Measurements from ENCODE around the gene GLT1D1. TPM values are rescaled to one million over a fixed set of nuclear protein-coding genes. Genes with fewer than 3 reads are reported as not detected.

GLT1D1 gene
- total RNA-seq, 2 donors from 2014 or later, result not detected

- DNase-seq (no peak), ATAC-seq (no peak)
- Histone ChIP-seq H3K9me3 (no peaks in the 10 kb centered on the region), H3K36me3 (replicated peaks in 1 of 2; ENCODE audit: insufficient read depth in 1 of 2, low read depth in 2 of 2) (no peaks in the 10 kb centered on the region), H3K4me3 (no peak overlapping the region), H3K27me3 (no peaks in the 10 kb centered on the region), H3K4me1 (no peaks in the 10 kb centered on the region), H3K27ac (no peak overlapping the region)
- intact Hi-C loops (cut with DNase I), result no loop called here
- TF ChIP-seq POLR2A (IDR thresholded peaks at IDR 0.05), result no peak
- TF ChIP-seq, protein P1, sequence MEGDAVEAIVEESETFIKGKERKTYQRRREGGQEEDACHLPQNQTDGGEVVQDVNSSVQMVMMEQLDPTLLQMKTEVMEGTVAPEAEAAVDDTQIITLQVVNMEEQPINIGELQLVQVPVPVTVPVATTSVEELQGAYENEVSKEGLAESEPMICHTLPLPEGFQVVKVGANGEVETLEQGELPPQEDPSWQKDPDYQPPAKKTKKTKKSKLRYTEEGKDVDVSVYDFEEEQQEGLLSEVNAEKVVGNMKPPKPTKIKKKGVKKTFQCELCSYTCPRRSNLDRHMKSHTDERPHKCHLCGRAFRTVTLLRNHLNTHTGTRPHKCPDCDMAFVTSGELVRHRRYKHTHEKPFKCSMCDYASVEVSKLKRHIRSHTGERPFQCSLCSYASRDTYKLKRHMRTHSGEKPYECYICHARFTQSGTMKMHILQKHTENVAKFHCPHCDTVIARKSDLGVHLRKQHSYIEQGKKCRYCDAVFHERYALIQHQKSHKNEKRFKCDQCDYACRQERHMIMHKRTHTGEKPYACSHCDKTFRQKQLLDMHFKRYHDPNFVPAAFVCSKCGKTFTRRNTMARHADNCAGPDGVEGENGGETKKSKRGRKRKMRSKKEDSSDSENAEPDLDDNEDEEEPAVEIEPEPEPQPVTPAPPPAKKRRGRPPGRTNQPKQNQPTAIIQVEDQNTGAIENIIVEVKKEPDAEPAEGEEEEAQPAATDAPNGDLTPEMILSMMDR (IDR thresholded peaks at IDR 0.05), result no peak
- WGBS, 2 donors, result 58 to 61% methylated on average over 8 of the region's 8 CpGs
These were observed 108.1 kb downstream of the GLT1D1 start for GRCh38 chr12:128961308-128961902.

DNA sequence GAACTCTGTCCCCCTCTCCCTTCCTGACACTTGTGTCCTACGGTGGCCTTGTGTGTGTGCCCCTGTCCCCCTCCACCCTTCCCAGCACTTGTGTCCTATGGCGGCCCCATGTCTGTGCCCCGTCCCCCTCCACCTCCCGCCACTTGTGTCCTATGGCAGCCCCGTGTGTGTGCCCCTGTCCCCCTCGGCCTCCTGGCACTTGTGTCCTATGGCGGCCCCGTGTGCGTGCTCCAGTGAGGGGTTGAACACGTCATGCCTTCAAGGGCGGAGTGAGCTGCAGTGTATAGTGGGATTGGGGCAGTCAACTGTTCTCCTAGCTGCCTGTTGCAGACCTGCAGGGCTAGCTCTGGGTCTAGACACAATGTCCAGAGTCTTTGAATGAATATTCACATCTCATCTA lies 108.7 kb downstream of the GLT1D1 start:
- no peak overlapping the region for H3K4me3 ChIP-seq
- no peak overlapping the region for H3K27ac ChIP-seq
- ATAC-seq (no peak), DNase-seq (no peak)
- TF ChIP-seq, protein P1 (IDR thresholded peaks at IDR 0.05), result no peak
- no peak for TF ChIP-seq POLR2A (IDR thresholded peaks at IDR 0.05)
- no peaks in the 10 kb centered on the region for H3K9me3 ChIP-seq
- intact Hi-C loops (cut with DNase I), result no loop called here
- H3K27me3 ChIP-seq, result no peaks in the 10 kb centered on the region
- no peaks in the 10 kb centered on the region for H3K36me3 ChIP-seq (replicated peaks in 1 of 2; ENCODE audit: insufficient read depth in 1 of 2, low read depth in 2 of 2)
- no peaks in the 10 kb centered on the region for H3K4me1 ChIP-seq
- WGBS, 2 donors, result 67 to 72% methylated on average over 11 of the region's 11 CpGs

- Histone ChIP-seq H3K36me3 (replicated peaks in 1 of 2; ENCODE audit: insufficient read depth in 1 of 2, low read depth in 2 of 2) (no peaks in the 10 kb centered on the region), H3K4me3 (no peak overlapping the region), H3K27ac (no peak overlapping the region), H3K27me3 (no peaks in the 10 kb centered on the region), H3K4me1 (no peaks in the 10 kb centered on the region), H3K9me3 (no peaks in the 10 kb centered on the region)
- ATAC-seq (no peak), DNase-seq (no peak)
- intact Hi-C loops (cut with DNase I), result loop anchor here (5.0 kb wide), 1 partner anchor 946 kb away; no protein-coding TSS in a partner anchor
- WGBS, 2 donors, result 15% methylated on average over 6 of the region's 6 CpGs
- TF ChIP-seq, protein P1 (IDR thresholded peaks at IDR 0.05), result no peak
- no peak for TF ChIP-seq POLR2A (IDR thresholded peaks at IDR 0.05)
These were observed 113.0 kb downstream of the GLT1D1 start for GRCh38 chr12:128966203-128966810.

- Histone ChIP-seq H3K36me3 (replicated peaks in 1 of 2; ENCODE audit: insufficient read depth in 1 of 2, low read depth in 2 of 2) (no peaks in the 10 kb centered on the region), H3K4me1 (no peaks in the 10 kb centered on the region), H3K9me3 (no peaks in the 10 kb centered on the region), H3K4me3 (no peak overlapping the region), H3K27me3 (no peaks in the 10 kb centered on the region), H3K27ac (no peak overlapping the region)
- intact Hi-C loops (cut with DNase I), result loop anchor here (5.0 kb wide), 1 partner anchor 944 kb away; no protein-coding TSS in a partner anchor
- no peak for DNase-seq
- WGBS, 2 donors, result 9 to 14% methylated on average over 6 to 8 of the region's 8 CpGs
- ATAC-seq, result no peak
- TF ChIP-seq, protein P1 (IDR thresholded peaks at IDR 0.05), result no peak
- no peak for TF ChIP-seq POLR2A (IDR thresholded peaks at IDR 0.05)
These were observed 115.4 kb downstream of the GLT1D1 start for GRCh38 chr12:128968668-128969067.

All from body of pancreas (tissue), 4 donors.